ENCODE measurements around the gene ARHGAP23.
A peak's percentile ranks its signal among the peaks of the same experiment; 100 is the strongest.

ARHGAP23 gene

GRCh38 chr17:38558728-38559050, 130.4 kb downstream of the ARHGAP23 start:
- intact Hi-C loops (cut with DNase I): loop anchor here (2.0 to 10.0 kb wide), 3 partner anchors 22 to 108 kb away; partner anchors contain the start of gene SRCIN1
- DNase-seq: no peak

- intact Hi-C loops (cut with DNase I): loop anchor here (2.0 to 10.0 kb wide), 3 partner anchors 22 to 108 kb away; partner anchors contain the start of gene SRCIN1
- peak in 7 of 10 donors; percentile 57 to 97 (median 66) for DNase-seq
Observed at GRCh38 chr17:38559051-38559879, 131.0 kb downstream of the ARHGAP23 start.

GRCh38 chr17:38559880-38560230, 131.6 kb downstream of the ARHGAP23 start:
- DNase-seq: no peak
- intact Hi-C loops (cut with DNase I): loop anchor here (2.0 to 10.0 kb wide), 3 partner anchors 21 to 107 kb away; partner anchors contain the start of gene SRCIN1

- intact Hi-C loops (cut with DNase I): no loop called here
- no peak for DNase-seq
Observed at GRCh38 chr17:38560503-38561318, 132.4 kb downstream of the ARHGAP23 start.

GRCh38 chr17:38561416-38562214, 133.4 kb downstream of the ARHGAP23 start:
- intact Hi-C loops (cut with DNase I): no loop called here
- no peak for DNase-seq

Measured in posterior cingulate gyrus (tissue), 11 donors.